Keratinocyte (primary cell): ENCODE results near the gene TIPARP. TPM values are rescaled to one million over a fixed set of nuclear protein-coding genes. Genes with fewer than 3 reads are reported as not detected.

Experiments used
- DNase-seq: peaks from one replicate; pipeline ENCODE4 v3.0.0-alpha.2; 2011; ENCODE audit warnings: low read depth, missing footprints, low spot score
- FAIRE-seq: peaks from 2 replicates; lab custom pipeline; 2011; peaks lifted over from hg19 to GRCh38; lab: Jason Lieb, UNC
- H2AFZ ChIP-seq: 2 replicates; pipeline ENCODE4 v1.6.0; 2012; ENCODE audit warnings: low read length, control low read depth, inconsistent platforms; ENCODE audit not compliant: control insufficient read depth
- H3K27ac ChIP-seq: 2 replicates; pipeline ENCODE4 v1.5.1; 2011; ENCODE audit warnings: low read length; ENCODE audit not compliant: control insufficient read depth, insufficient read depth
- H3K27me3 ChIP-seq: 3 replicates; pipeline ENCODE4 v1.6.0; 2011; ENCODE audit warnings: low read length; ENCODE audit not compliant: control insufficient read depth, insufficient read depth; ENCODE audit errors: extremely low read depth
- H3K36me3 ChIP-seq, 2 experiments: 2 replicates in 1 of 2; 3 replicates in 1 of 2; pipeline ENCODE4 v1.5.1; 2011; ENCODE audit warnings: low read length in 2 of 2, mild to moderate bottlenecking in 1 of 2; ENCODE audit not compliant: control insufficient read depth in 2 of 2, insufficient read depth in 2 of 2; ENCODE audit errors: extremely low read depth in 1 of 2
- H3K4me1 ChIP-seq: 3 replicates; pipeline ENCODE4 v1.5.1; 2011; ENCODE audit warnings: low read length; ENCODE audit not compliant: control insufficient read depth, insufficient read depth; ENCODE audit errors: extremely low read depth
- H3K4me2 ChIP-seq: 3 replicates; pipeline ENCODE4 v1.6.0; 2011; ENCODE audit warnings: low read depth, low read length; ENCODE audit not compliant: control insufficient read depth, insufficient read depth; ENCODE audit errors: extremely low read depth
- H3K4me3 ChIP-seq, 3 experiments: fragments of 200-600 bp in 1 of 3; sonication (generic) in 1 of 3; 2 replicates in 2 of 3; 3 replicates in 1 of 3; pipeline ENCODE4 v1.5.1; 2011 to 2016; ENCODE audit warnings: low read length in 3 of 3, mild to moderate bottlenecking in 3 of 3, control low read depth in 2 of 3, inconsistent platforms in 1 of 3, low read depth in 1 of 3, mixed read lengths in 1 of 3, mixed run types in 1 of 3, moderate library complexity in 1 of 3; ENCODE audit not compliant: control insufficient read depth in 2 of 3, insufficient read depth in 2 of 3; ENCODE audit errors: extremely low read depth in 1 of 3
- H3K79me2 ChIP-seq: 2 replicates; pipeline ENCODE4 v1.6.0; 2012; ENCODE audit warnings: low read length; ENCODE audit not compliant: control insufficient read depth, insufficient read depth
- H3K9ac ChIP-seq: 3 replicates; pipeline ENCODE4 v1.6.0; 2011; ENCODE audit warnings: low read length; ENCODE audit not compliant: control insufficient read depth, insufficient read depth; ENCODE audit errors: extremely low read depth
- H3K9me1 ChIP-seq: 3 replicates; pipeline ENCODE4 v1.6.0; 2011; ENCODE audit warnings: low read length; ENCODE audit not compliant: control insufficient read depth, insufficient read depth; ENCODE audit errors: extremely low read depth
- H3K9me3 ChIP-seq: 2 replicates; pipeline ENCODE4 v1.5.1; 2012; ENCODE audit warnings: low read depth, low read length; ENCODE audit not compliant: control insufficient read depth
- H4K20me1 ChIP-seq: 3 replicates; pipeline ENCODE4 v1.6.0; 2011; ENCODE audit warnings: low read length; ENCODE audit not compliant: control insufficient read depth, insufficient read depth; ENCODE audit errors: extremely low read depth
- CTCF ChIP-seq, 3 experiments: IDR thresholded peaks in 1 of 3; conservative IDR thresholded peaks in 1 of 3; optimal IDR thresholded peaks in 1 of 3; 2 replicates in 2 of 3; 3 replicates in 1 of 3; pipeline versions ENCODE3 to v1.5.1; 2011; ENCODE audit warnings: low read length in 3 of 3, mild to moderate bottlenecking in 3 of 3, moderate library complexity in 2 of 3, control low read depth in 1 of 3, inconsistent platforms in 1 of 3; ENCODE audit not compliant: insufficient read depth in 2 of 3; ENCODE audit errors: extremely low read depth in 1 of 3
- EZH2 ChIP-seq: IDR thresholded peaks from one replicate; pipeline ENCODE4 v1.6.1; 2012; ENCODE audit warnings: inconsistent platforms, mild to moderate bottlenecking, low read length, moderate library complexity
- dilution Hi-C: fragments of 300-500 bp; cut with MboI; formaldehyde crosslinking; loops from one replicate; pipeline ENCODE4 v1.7.0; 2020; ENCODE audit warnings: low sequenced_read_pairs; ENCODE audit not compliant: extremely low pct_ligation_motif_present
- polyA plus RNA-seq, 5 experiments: library from polyadenylated mRNA; depleted of rRNA in 3 of 5; stranded (reverse) in 3 of 5; stranded (forward) in 1 of 5; unstranded in 1 of 5; fragments of >200 nt; gene quantifications; 1 replicate in 1 of 5; 2 replicates in 3 of 5; 3 replicates in 1 of 5; pipeline versions ENCODE4 v1.2.1 to v1.2.3, GENCODE V29; 2011 to 2012; ENCODE audit warnings: missing spikeins in 2 of 5, low read depth in 1 of 5, low replicate concordance in 1 of 5

The TIPARP gene
- polyA plus RNA-seq, 1 donor (not counting 4 experiments of a cell fraction or from before 2014, with no cell fraction given), result 62.0 TPM

GRCh38 chr3:156677536-156677935, 3.1 kb downstream of the TIPARP start:
- peaks cover 14% of the 10 kb centered on the region for H4K20me1 ChIP-seq

DNA sequence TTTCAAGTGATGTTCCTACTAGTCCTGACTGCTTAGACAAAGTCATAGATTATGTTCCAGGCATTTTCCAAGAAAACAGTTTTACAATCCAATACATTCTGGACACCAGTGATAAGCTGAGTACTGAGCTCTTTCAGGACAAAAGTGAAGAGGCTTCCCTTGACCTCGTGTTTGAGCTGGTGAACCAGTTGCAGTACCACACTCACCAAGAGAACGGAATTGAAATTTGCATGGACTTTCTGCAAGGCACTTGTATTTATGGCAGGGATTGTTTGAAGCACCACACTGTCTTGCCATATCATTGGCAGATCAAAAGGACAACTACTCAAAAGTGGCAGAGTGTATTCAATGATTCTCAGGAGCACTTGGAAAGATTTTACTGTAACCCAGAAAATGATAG, 3.8 kb downstream of the TIPARP start:
- Histone ChIP-seq H3K9ac (peak overlapping the region; percentile 33), H4K20me1 (peaks cover 14% of the 10 kb centered on the region), H3K9me1 (no peaks in the 10 kb centered on the region), H3K27ac (peak overlapping the region; percentile 85), H3K4me2 (peak overlapping the region; percentile 86), H2AFZ (no peak overlapping the region), H3K4me3 (peak overlapping the region in 2 of 3 experiments; percentile 0 to 67), H3K9me3 (no peaks in the 10 kb centered on the region), H3K4me1 (peaks cover 68% of the 10 kb centered on the region), H3K36me3 (peaks cover 6 to 36% of the 10 kb centered on the region in 2 experiments), H3K79me2 (peaks cover 89% of the 10 kb centered on the region), H3K27me3 (no peaks in the 10 kb centered on the region)
- FAIRE-seq, result no peak
- DNase-seq, result no peak
- TF ChIP-seq CTCF (optimal IDR thresholded peaks at IDR 0.05 in 1 of 3, IDR thresholded peaks at IDR 0.05 in 1 of 3, conservative IDR thresholded peaks at IDR 0.05 in 1 of 3; ENCODE audit: extremely low read depth in 1 of 3, insufficient read depth in 2 of 3, low read length in 3 of 3) (no peak), EZH2 (no peak)
- dilution Hi-C loops, result no loop called here

More at GRCh38 chr3:156677536-156677935, 3.1 kb downstream of the TIPARP start:
- dilution Hi-C loops, result no loop called here
- Histone ChIP-seq H3K79me2 (peaks cover 82% of the 10 kb centered on the region), H3K9me1 (no peaks in the 10 kb centered on the region), H3K9me3 (no peaks in the 10 kb centered on the region), H3K9ac (peak overlapping the region; percentile 86), H3K27me3 (no peaks in the 10 kb centered on the region), H3K4me2 (peak overlapping the region; percentile 86), H3K36me3 (peaks cover 6 to 30% of the 10 kb centered on the region in 2 experiments), H3K4me1 (peaks cover 63% of the 10 kb centered on the region), H2AFZ (no peak overlapping the region), H3K27ac (peak overlapping the region; percentile 85), H3K4me3 (peak overlapping the region; percentile 67 to 93 (median 88))
- FAIRE-seq (no peak), DNase-seq (no peak)
- TF ChIP-seq CTCF (optimal IDR thresholded peaks at IDR 0.05 in 1 of 3, IDR thresholded peaks at IDR 0.05 in 1 of 3, conservative IDR thresholded peaks at IDR 0.05 in 1 of 3; ENCODE audit: extremely low read depth in 1 of 3, insufficient read depth in 2 of 3, low read length in 3 of 3) (no peak), EZH2 (no peak)
